Kidney glomerular epithelial cell (primary cell): Measurements from ENCODE around the gene CLCNKB.
"Not testable (repeated sequence)": the region's sequence is repeated elsewhere in the genome, so short reads cannot be mapped to it uniquely, and the experiment has no call there.

ENCODE experiments used
- DNase-seq: peaks from one replicate; lab custom pipeline; 2025; lab: John Stamatoyannopoulos, UW

The CLCNKB gene

GRCh38 chr1:16043521-16043920 lies at the start of gene CLCNKB:
CLCNKB (plus strand) TSS chr1:16043782; CDS start chr1:16044493, 711 bp downstream.
- no peak for DNase-seq

GRCh38 chr1:15994081-15994480 lies 49.5 kb upstream of the CLCNKB start:
- no peak for DNase-seq

- DNase-seq, result no peak
These were observed 48.8 kb upstream of the CLCNKB start for GRCh38 chr1:15994590-15995351.

- DNase-seq, result no peak
These were observed 46.5 kb upstream of the CLCNKB start for GRCh38 chr1:15997076-15997585.

GRCh38 chr1:15997637-15998280 lies 45.8 kb upstream of the CLCNKB start:
- DNase-seq, result no peak

GRCh38 chr1:15998929-15999328 lies 44.7 kb upstream of the CLCNKB start:
- DNase-seq, result no peak

GRCh38 chr1:16001274-16001673 lies 42.3 kb upstream of the CLCNKB start:
- DNase-seq, result not testable (repeated sequence)

- DNase-seq, result no peak
These were observed 38.0 kb upstream of the CLCNKB start for GRCh38 chr1:16005597-16005996.

GRCh38 chr1:16006010-16006409 lies 37.6 kb upstream of the CLCNKB start:
- no peak for DNase-seq

- no peak for DNase-seq
These were observed 36.8 kb upstream of the CLCNKB start for GRCh38 chr1:16006552-16007485.

- no peak for DNase-seq
These were observed 35.8 kb upstream of the CLCNKB start for GRCh38 chr1:16007671-16008341.

GRCh38 chr1:16009030-16009460 lies 34.5 kb upstream of the CLCNKB start:
- DNase-seq, result peak; percentile 73

GRCh38 chr1:16009678-16010077 lies 33.9 kb upstream of the CLCNKB start:
- no peak for DNase-seq

GRCh38 chr1:16010837-16011236 lies 32.7 kb upstream of the CLCNKB start:
- DNase-seq, result no peak

- DNase-seq, result no peak
These were observed 31.5 kb upstream of the CLCNKB start for GRCh38 chr1:16011936-16012589.

GRCh38 chr1:16012590-16013219 lies 30.9 kb upstream of the CLCNKB start:
- DNase-seq, result peak; percentile 13

- DNase-seq, result peak; percentile 13
These were observed 30.2 kb upstream of the CLCNKB start for GRCh38 chr1:16013220-16013907.

- no peak for DNase-seq
These were observed 29.7 kb upstream of the CLCNKB start for GRCh38 chr1:16013908-16014258.

GRCh38 chr1:16014509-16015482 lies 28.8 kb upstream of the CLCNKB start:
- DNase-seq, result no peak
